Pancreas (tissue), 10 donors: ENCODE data around the gene GBF1. TPM values are rescaled to one million over a fixed set of nuclear protein-coding genes. Genes with fewer than 3 reads are reported as not detected.

ENCODE experiments used
- ATAC-seq, 4 donors: fragments of 200-7000 bp; cut with Tn5 transposase; one replicate each; pipeline versions ENCODE4 v1.8.0 to v1.9.1; 2020; ENCODE audit warnings: mild to moderate bottlenecking in 4 of 4, moderate library complexity in 4 of 4
- DNase-seq, 6 donors: peaks; one replicate each; pipeline ENCODE4 v3.0.0-alpha.2; 2020
- FAIRE-seq: peaks from 2 replicates; lab custom pipeline; 2012; peaks lifted over from hg19 to GRCh38; lab: Jason Lieb, UNC
- H3K27ac ChIP-seq, 4 donors: fragments of 200-600 bp; sonication (generic); 1 replicate in 3 of 4; 2 replicates in 1 of 4; pipeline versions ENCODE4 v1.5.0 to v1.8.0; 2020
- H3K27me3 ChIP-seq, 4 donors: fragments of 200-600 bp; one replicate each; pipeline ENCODE4 v1.8.0; 2021
- H3K36me3 ChIP-seq, 3 donors: fragments of 200-600 bp; sonication (generic) in 1 of 3; one replicate each; pipeline versions ENCODE4 v1.5.0 to v1.8.0; 2020 to 2021
- H3K4me1 ChIP-seq, 3 donors: fragments of 200-600 bp; one replicate each; pipeline ENCODE4 v1.8.0; 2021
- H3K4me3 ChIP-seq, 4 donors: fragments of 200-600 bp; sonication (generic) in 2 of 4; one replicate each; pipeline versions ENCODE4 v1.5.0 to v1.8.0; 2020 to 2021
- H3K9me3 ChIP-seq, 4 donors: fragments of 200-600 bp; one replicate each; pipeline ENCODE4 v1.8.0; 2021
- WGBS, 2 donors: extraction: QIAGEN DNeasy Blood & Tissue Kit; methylation state at CpG; one replicate each; pipeline ENCODE4 v1.1.7; 2013; 5-methylcytosine and 5-hydroxymethylcytosine counted together
- intact Hi-C, 3 donors: fragments of 100-400 bp; cut with DNase I; formaldehyde crosslinking; loops; one replicate each; pipeline versions ENCODE4 v1.11.1 to v1.14.2; 2022
- polyA plus RNA-seq, 2 donors: library from polyadenylated mRNA; stranded (reverse); fragments of 200-250 nt; gene quantifications; one replicate each; pipeline ENCODE4 v1.2.3, GENCODE V29; 2013
- total RNA-seq, 6 donors: library from RNA; stranded (reverse); fragmentation: NEBNext Ultra II Directional in 4 of 6; extraction: Animal tissue kit (Norgen Biotek cat#: 25700) in 4 of 6; gene quantifications; one replicate each; pipeline versions ENCODE4 v1.2.1 to v1.2.4, GENCODE V29; 2021 to 2023
- TF ChIP-seq, protein P1 (sequence below), 4 donors: fragments of 200-600 bp; sonication (generic) in 3 of 4; IDR thresholded peaks; one replicate each; pipeline versions ENCODE4 v1.5.0 to v1.8.0; 2021; ENCODE audit warnings: antibody characterized with exemption in 4 of 4
- donor health status: healthy with polysubstance abuse.
- donor health status: DM: no; HTN: no; CAD: no; lungs with moderate emphysema.
- donor health status: DM: no; HTN: no; CAD: no.
- donor health status: control.
- donor health status: control.
- donor health status: Bipolar disorder and iron deficiency.
- donor health status: DM: yes; HTN: yes; CAD: no.
- donor health status: DM: no; HTN: no; CAD: no.
- donor health status: DM: no; HTN: no; CAD: no.
- donor health status: DM: yes; HTN: yes; CAD: no.

Gene GBF1
- total and polyA plus RNA-seq, 8 donors = 14.9 to 27.6 (median 18.2) TPM

DNA sequence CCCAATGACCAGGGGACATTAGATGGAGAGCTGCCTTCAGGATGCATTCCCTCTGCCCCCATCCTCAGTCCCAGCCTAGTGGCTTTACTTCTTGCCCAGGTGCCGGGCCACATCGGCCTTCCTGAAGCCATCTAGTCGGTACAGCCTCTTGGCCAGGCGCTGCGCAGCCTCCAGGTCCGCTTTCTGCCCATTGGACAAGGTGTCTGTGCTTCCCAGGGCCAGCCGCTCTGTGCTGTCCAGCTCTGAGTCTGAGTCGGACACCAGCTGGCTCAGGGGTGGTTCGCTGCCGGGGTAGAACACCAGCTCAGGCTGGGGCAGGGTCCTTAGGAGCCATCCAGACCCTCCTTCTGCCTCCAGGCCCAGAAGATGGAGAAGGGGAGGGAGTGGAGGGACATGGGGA is 167.0 kb downstream of the GBF1 start:
- H3K27ac ChIP-seq = no peak overlapping the region
- intact Hi-C loops = no loop called here
- peaks cover 0 to 27% (median 2%) of the 10 kb centered on the region in 4 donors for H3K27me3 ChIP-seq
- FAIRE-seq = no peak
- H3K4me1 ChIP-seq = no peaks in the 10 kb centered on the region
- WGBS, 2 donors = 68 to 83% methylated on average over 10 of the region's 10 CpGs
- H3K9me3 ChIP-seq = no peaks in the 10 kb centered on the region
- no peak overlapping the region for H3K4me3 ChIP-seq
- ATAC-seq = no peak
- H3K36me3 ChIP-seq = no peaks in the 10 kb centered on the region
- peak in 2 of 6 donors; percentile 18 to 58 for DNase-seq
- TF ChIP-seq, protein P1, sequence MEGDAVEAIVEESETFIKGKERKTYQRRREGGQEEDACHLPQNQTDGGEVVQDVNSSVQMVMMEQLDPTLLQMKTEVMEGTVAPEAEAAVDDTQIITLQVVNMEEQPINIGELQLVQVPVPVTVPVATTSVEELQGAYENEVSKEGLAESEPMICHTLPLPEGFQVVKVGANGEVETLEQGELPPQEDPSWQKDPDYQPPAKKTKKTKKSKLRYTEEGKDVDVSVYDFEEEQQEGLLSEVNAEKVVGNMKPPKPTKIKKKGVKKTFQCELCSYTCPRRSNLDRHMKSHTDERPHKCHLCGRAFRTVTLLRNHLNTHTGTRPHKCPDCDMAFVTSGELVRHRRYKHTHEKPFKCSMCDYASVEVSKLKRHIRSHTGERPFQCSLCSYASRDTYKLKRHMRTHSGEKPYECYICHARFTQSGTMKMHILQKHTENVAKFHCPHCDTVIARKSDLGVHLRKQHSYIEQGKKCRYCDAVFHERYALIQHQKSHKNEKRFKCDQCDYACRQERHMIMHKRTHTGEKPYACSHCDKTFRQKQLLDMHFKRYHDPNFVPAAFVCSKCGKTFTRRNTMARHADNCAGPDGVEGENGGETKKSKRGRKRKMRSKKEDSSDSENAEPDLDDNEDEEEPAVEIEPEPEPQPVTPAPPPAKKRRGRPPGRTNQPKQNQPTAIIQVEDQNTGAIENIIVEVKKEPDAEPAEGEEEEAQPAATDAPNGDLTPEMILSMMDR (IDR thresholded peaks at IDR 0.05) = no peak

DNA sequence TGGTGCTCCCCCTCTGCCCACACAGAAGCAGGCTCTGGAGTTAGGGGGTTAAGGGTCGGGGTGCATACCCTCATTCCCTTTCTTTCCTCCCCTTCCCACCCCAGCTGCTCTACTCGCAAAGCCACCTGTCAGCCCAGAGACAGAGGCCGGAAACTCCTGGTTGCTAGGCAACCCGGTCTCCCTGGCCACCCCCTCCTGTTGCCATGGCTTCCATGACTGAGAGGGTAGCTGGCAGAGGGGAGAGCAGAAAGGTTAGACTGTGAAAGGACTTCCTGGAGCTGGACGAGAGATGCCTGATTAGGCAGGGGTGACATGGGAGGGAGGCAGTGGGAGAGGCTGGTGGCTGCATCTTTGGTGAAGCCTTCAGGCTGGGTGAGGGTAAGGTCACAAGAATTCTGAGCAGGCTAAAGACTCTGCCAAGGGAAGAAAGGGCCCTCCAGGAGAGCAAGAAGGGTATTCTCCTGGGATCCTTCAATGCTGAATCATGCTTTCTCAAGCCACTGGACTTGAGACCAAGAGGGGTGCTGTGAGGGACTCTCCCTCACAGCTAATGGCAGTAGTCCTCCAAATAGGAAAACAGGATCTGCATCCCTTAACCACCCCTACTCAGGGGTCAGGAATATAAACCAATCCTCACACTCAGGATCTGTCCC is 167.8 kb downstream of the GBF1 start:
- TF ChIP-seq, protein P1 (IDR thresholded peaks at IDR 0.05) = no peak
- FAIRE-seq = no peak

DNA sequence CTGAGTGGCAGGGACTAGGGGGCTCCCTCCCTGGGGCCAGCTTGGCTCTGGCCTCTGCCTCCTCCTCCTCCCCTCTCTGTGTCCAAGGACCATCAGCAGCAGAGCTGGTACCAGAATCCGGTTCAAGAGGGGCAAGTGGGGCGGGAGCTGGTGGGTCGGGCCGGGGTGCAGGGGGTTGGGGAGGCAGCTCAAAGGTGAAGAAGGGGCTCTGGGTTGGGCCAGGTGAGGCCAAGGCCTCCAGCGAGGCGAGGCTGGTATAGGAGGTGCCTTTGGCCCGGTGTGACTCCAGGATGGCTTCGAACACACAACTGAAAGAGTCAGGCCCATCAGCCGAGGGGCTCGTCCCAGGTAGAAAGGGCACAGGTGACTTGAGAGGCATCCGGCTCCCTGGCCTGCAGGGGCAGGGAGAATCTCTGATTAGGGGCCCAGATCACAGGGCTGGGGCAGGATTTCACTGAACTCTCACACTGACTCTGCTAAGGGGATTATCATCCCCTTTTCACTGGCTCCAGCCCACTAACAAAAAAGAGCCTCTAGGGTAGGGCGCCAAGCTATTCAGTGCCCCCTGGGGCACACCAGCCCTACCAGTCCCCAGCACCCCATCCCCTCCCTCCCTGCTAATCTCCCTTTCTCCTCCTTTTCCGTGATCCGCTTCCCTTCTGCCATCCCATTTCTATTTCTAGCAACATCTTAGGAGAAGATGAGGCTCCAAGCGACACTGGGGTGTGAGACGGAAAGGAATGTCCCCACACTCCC is 168.7 kb downstream of the GBF1 start:
- intact Hi-C loops = no loop called here
- Histone ChIP-seq H3K27ac (no peak overlapping the region), H3K36me3 (no peaks in the 10 kb centered on the region), H3K4me3 (no peak overlapping the region), H3K27me3 (peaks cover 0 to 21% (median 2%) of the 10 kb centered on the region in 4 donors), H3K9me3 (no peaks in the 10 kb centered on the region), H3K4me1 (peaks cover 0 to under 1% (median 0%) of the 10 kb centered on the region in 3 donors)
- DNase-seq = peak in 2 of 6 donors; percentile 16 to 52
- FAIRE-seq = no peak
- WGBS, 2 donors = 59 to 73% methylated on average over 16 of the region's 16 CpGs
- ATAC-seq = no peak
- TF ChIP-seq, protein P1 (IDR thresholded peaks at IDR 0.05) = no peak

More for the DNA sequence above, 167.8 kb downstream of the GBF1 start:
- Histone ChIP-seq H3K4me1 (no peaks in the 10 kb centered on the region), H3K9me3 (no peaks in the 10 kb centered on the region), H3K36me3 (no peaks in the 10 kb centered on the region), H3K4me3 (no peak overlapping the region), H3K27ac (no peak overlapping the region), H3K27me3 (peaks cover 0 to 27% (median 2%) of the 10 kb centered on the region in 4 donors)
- ATAC-seq (peak in 2 of 4 donors; percentile 33 to 42), DNase-seq (peak in 2 of 6 donors; percentile 6 to 40)
- 11% methylated on average over 5 of the region's 5 CpGs for WGBS, 2 donors
- intact Hi-C loops = no loop called here

DNA sequence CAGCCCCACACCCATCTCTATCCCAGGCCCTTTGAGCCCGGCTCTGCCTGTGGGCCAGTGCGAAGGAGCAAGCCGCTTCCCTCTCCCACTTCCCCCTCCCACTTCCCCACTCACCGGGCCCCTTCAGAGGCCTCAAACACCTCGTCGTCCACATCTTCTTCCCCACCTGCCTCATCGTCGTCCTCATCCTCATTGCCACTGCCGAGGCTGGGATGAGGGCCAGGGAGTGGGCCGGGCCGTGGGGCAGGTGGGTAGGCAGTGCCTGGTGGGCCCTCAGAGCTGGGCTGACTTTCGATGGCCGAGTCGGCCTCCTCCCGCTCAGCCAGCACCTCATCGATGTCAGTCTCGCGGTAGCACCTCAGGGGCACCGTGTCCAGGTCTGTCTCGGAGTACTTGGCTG is 169.4 kb downstream of the GBF1 start:
- Histone ChIP-seq H3K36me3 (no peaks in the 10 kb centered on the region), H3K9me3 (no peaks in the 10 kb centered on the region), H3K27ac (no peak overlapping the region), H3K27me3 (peaks cover 0 to 21% (median 2%) of the 10 kb centered on the region in 4 donors), H3K4me3 (no peak overlapping the region), H3K4me1 (peaks cover 0 to 7% (median 0%) of the 10 kb centered on the region in 3 donors)
- intact Hi-C loops = no loop called here
- ATAC-seq (no peak), DNase-seq (peak in 1 of 6 donors; percentile 70), FAIRE-seq (no peak)
- WGBS, 2 donors = 35 to 36% methylated on average over 15 to 20 of the region's 20 CpGs
- TF ChIP-seq, protein P1 (IDR thresholded peaks at IDR 0.05) = no peak
